Endodermal cell (in vitro differentiated cells): ENCODE results near the gene MACROD2. TPM values are rescaled to one million over a fixed set of nuclear protein-coding genes. Genes with fewer than 3 reads are reported as not detected.

ENCODE experiments used
- DNase-seq: peaks from one replicate; pipeline ENCODE4 v3.0.0-alpha.2; 2017
- H3K27ac ChIP-seq: 2 replicates; pipeline ENCODE4 v1.5.1; 2013; ENCODE audit warnings: mild to moderate bottlenecking, low read depth, low read length, moderate library complexity
- H3K27me3 ChIP-seq: 2 replicates; pipeline ENCODE4 v1.6.1; 2013; ENCODE audit warnings: mild to moderate bottlenecking, low read length, moderate library complexity; ENCODE audit not compliant: insufficient read depth, control insufficient read depth, poor library complexity, severe bottlenecking
- H3K36me3 ChIP-seq: 2 replicates; pipeline ENCODE4 v1.7.0; 2013; ENCODE audit warnings: mild to moderate bottlenecking, low read length, moderate library complexity; ENCODE audit not compliant: control insufficient read depth, insufficient read depth
- H3K4me1 ChIP-seq: one replicate; pipeline ENCODE4 v1.7.0; 2013; ENCODE audit warnings: low read length; ENCODE audit not compliant: control insufficient read depth, insufficient read depth
- H3K4me3 ChIP-seq: 2 replicates; pipeline ENCODE4 v1.5.1; 2013; ENCODE audit warnings: mild to moderate bottlenecking, low read length, moderate library complexity
- H3K9ac ChIP-seq: 2 replicates; pipeline ENCODE4 v1.6.1; 2013; ENCODE audit warnings: mild to moderate bottlenecking, low read length, moderate library complexity; ENCODE audit not compliant: poor library complexity, severe bottlenecking; ENCODE audit errors: extremely low read depth
- H3K9me3 ChIP-seq: 2 replicates; pipeline ENCODE4 v1.6.1; 2013; ENCODE audit warnings: mild to moderate bottlenecking, low read length, moderate library complexity; ENCODE audit not compliant: control insufficient read depth
- H3K27ac Mint-ChIP-seq: 2 replicates; pipeline ENCODE4 v1.8.0; 2020; ENCODE audit warnings: mixed read lengths
- H3K27me3 Mint-ChIP-seq: 2 replicates; pipeline ENCODE4 v1.8.0; 2021; ENCODE audit warnings: mild to moderate bottlenecking, mixed read lengths; ENCODE audit not compliant: insufficient read depth
- H3K36me3 Mint-ChIP-seq: 2 replicates; pipeline ENCODE4 v1.8.0; 2020; ENCODE audit warnings: low read depth, mixed read lengths
- H3K4me1 Mint-ChIP-seq: 2 replicates; pipeline ENCODE4 v1.8.0; 2020; ENCODE audit warnings: mixed read lengths
- H3K4me3 Mint-ChIP-seq: 2 replicates; pipeline ENCODE4 v1.8.0; 2020; ENCODE audit warnings: mild to moderate bottlenecking, moderate library complexity, mixed read lengths
- H3K9me3 Mint-ChIP-seq: 2 replicates; pipeline ENCODE4 v1.8.0; 2020; ENCODE audit warnings: mild to moderate bottlenecking, mixed read lengths
- WGBS, 2 experiments: methylation state at CpG; one replicate each; pipeline versions ENCODE4 v1.1.5 to v1.1.7; 2013; ENCODE audit warnings: missing lambda C conversion rate in 2 of 2, mixed read lengths in 1 of 2; ENCODE audit not compliant: insufficient coverage in 1 of 2, insufficient read length in 1 of 2; 5-methylcytosine and 5-hydroxymethylcytosine counted together
- total RNA-seq, 2 donors: library from RNA; stranded (reverse); fragmentation: NEBNext Ultra II Directional in 1 of 2; extraction: Animal tissue kit (Norgen Biotek cat#: 25700) in 1 of 2; gene quantifications; 2 replicates in 1 of 2; 3 replicates in 1 of 2; pipeline ENCODE4 v1.2.1, GENCODE V29; 2021
- TF ChIP-seq, protein P1 (sequence below): fragments of 200-600 bp; sonication (generic); conservative IDR thresholded peaks from 2 replicates; pipeline ENCODE4 v1.5.0; 2021; ENCODE audit warnings: antibody characterized with exemption, mild to moderate bottlenecking

Gene MACROD2
- total RNA-seq, 2 donors from 2014 or later, result 2.3 to 4.8 TPM

DNA sequence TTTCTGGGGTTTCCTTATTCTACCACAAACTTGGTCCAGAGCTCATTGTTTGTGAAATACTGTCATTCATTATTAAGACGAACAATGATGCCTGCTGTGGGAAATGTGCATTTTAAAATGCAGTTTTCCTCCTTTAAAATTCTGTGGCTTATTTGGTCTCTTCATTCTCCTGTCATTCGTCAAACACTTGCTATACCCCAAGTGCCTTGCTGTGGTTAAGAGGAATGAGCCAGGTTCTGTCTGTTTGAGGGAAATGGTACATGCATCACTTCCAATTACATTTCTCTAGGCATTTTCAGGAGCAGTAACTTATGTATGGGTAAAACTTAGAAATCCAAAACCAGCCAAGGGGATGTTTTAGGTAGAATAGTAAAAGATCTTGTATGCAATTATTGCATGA, 1490.2 kb downstream of the MACROD2 start:
- WGBS, 2 experiments, result 68 to 100% methylated on average over 1 to 2 of the region's 2 CpGs
- Histone ChIP-seq H3K36me3 (no peaks in the 10 kb centered on the region), H3K4me1 (peaks cover 11% of the 10 kb centered on the region), H3K27ac (no peak overlapping the region), H3K9ac (no peak overlapping the region), H3K27me3 (no peaks in the 10 kb centered on the region), H3K9me3 (no peaks in the 10 kb centered on the region), H3K4me3 (no peak overlapping the region)
- Mint-ChIP-seq H3K4me3 (no peak overlapping the region), H3K27me3 (no peaks in the 10 kb centered on the region), H3K27ac (no peak overlapping the region), H3K4me1 (peaks cover 28% of the 10 kb centered on the region), H3K36me3 (no peaks in the 10 kb centered on the region), H3K9me3 (no peaks in the 10 kb centered on the region)
- TF ChIP-seq, protein P1, sequence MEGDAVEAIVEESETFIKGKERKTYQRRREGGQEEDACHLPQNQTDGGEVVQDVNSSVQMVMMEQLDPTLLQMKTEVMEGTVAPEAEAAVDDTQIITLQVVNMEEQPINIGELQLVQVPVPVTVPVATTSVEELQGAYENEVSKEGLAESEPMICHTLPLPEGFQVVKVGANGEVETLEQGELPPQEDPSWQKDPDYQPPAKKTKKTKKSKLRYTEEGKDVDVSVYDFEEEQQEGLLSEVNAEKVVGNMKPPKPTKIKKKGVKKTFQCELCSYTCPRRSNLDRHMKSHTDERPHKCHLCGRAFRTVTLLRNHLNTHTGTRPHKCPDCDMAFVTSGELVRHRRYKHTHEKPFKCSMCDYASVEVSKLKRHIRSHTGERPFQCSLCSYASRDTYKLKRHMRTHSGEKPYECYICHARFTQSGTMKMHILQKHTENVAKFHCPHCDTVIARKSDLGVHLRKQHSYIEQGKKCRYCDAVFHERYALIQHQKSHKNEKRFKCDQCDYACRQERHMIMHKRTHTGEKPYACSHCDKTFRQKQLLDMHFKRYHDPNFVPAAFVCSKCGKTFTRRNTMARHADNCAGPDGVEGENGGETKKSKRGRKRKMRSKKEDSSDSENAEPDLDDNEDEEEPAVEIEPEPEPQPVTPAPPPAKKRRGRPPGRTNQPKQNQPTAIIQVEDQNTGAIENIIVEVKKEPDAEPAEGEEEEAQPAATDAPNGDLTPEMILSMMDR, result no peak
- no peak for DNase-seq

DNA sequence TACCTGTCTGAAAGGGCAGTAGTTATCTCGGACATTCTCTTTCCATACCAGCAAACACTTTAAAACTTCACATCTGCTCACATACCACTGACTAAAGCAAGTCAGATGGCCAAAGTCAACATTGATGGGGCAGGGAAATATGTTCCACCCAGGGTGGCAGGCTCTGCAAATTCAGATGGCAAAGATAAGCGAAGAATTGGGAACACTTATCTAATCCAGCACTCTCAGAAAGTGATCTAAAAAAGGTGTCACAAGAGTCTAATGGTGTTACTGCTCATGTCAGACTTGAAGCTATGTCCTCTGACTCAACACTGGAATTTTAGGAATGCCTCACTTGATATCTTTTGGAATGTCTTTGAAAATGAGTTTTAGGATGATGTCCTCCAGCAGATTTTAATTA, 1491.7 kb downstream of the MACROD2 start:
- Mint-ChIP-seq H3K9me3 (no peaks in the 10 kb centered on the region), H3K4me1 (peaks cover 33% of the 10 kb centered on the region), H3K27me3 (no peaks in the 10 kb centered on the region), H3K4me3 (no peak overlapping the region), H3K27ac (peak overlapping the region; percentile 27), H3K36me3 (no peaks in the 10 kb centered on the region)
- Histone ChIP-seq H3K9me3 (no peaks in the 10 kb centered on the region), H3K4me1 (peaks cover 11% of the 10 kb centered on the region), H3K27ac (no peak overlapping the region), H3K36me3 (no peaks in the 10 kb centered on the region), H3K4me3 (no peak overlapping the region), H3K27me3 (no peaks in the 10 kb centered on the region), H3K9ac (no peak overlapping the region)
- DNase-seq, result no peak
- TF ChIP-seq, protein P1, result no peak
- WGBS, 2 experiments, result 76% methylated on average over 2 of the region's 2 CpGs; no CpG with 5 or more reads in 1 of the 2 experiments

DNA sequence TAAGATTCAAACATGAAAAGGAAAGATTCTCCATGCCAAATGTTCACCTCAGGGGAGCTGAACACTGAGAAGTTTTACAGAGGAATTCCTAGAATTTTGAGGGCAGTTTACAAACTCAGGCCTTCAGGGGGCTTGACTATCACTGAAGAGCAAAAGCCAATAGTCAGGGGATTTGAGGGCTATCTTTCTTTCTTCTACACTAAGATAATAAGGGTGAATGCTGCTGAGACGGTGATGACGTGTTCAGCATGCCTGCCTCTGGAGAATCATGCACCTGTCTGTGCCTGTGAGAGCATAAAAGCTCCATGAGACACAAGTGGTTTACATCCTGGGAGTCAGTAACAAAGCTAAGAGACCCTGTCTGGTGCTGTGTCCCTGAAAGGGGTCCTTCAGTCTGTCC, 1492.4 kb downstream of the MACROD2 start:
- no peaks in the 10 kb centered on the region for H3K36me3 Mint-ChIP-seq
- Histone ChIP-seq H3K36me3 (no peaks in the 10 kb centered on the region), H3K4me3 (no peak overlapping the region), H3K9ac (peak overlapping the region; percentile 8), H3K27ac (peak overlapping the region; percentile 33), H3K27me3 (no peaks in the 10 kb centered on the region), H3K4me1 (peaks cover 11% of the 10 kb centered on the region), H3K9me3 (no peaks in the 10 kb centered on the region)
- no peak overlapping the region for H3K4me3 Mint-ChIP-seq
- whole genome bisulfite sequencing, 2 experiments, result 56% methylated on average over 2 of the region's 2 CpGs; no CpG with 5 or more reads in 1 of the 2 experiments
- H3K9me3 Mint-ChIP-seq, result no peaks in the 10 kb centered on the region
- H3K27me3 Mint-ChIP-seq, result no peaks in the 10 kb centered on the region
- TF ChIP-seq, protein P1, result no peak
- H3K27ac Mint-ChIP-seq, result peak overlapping the region; percentile 41
- peak; percentile 48 for DNase-seq
- peaks cover 34% of the 10 kb centered on the region for H3K4me1 Mint-ChIP-seq
